Endometrial microvascular endothelial cells (primary cell): Measurements from ENCODE around the gene CHST13. TPM values are rescaled to one million over a fixed set of nuclear protein-coding genes. Genes with fewer than 3 reads are reported as not detected.
"Not testable (repeated sequence)": the region's sequence is repeated elsewhere in the genome, so short reads cannot be mapped to it uniquely, and the experiment has no call there.

Experiments used
- in situ Hi-C: cut with HindIII; loops from 2 replicates; pipeline ENCODE4 v1.10.0; 2017; ENCODE audit warnings: low sequenced_read_pairs, low pct_unique_long_range_greater_than_20kb; ENCODE audit errors: inconsistent ontology term
- total RNA-seq: library from RNA; depleted of rRNA; stranded (reverse); fragments of >200 nt; gene quantifications from one replicate; pipeline ENCODE4 v1.2.3, GENCODE V29; 2015; ENCODE audit errors: inconsistent ontology term

The CHST13 gene
- total RNA-seq, 1 donor from 2014 or later = not detected

GRCh38 chr3:126521122-126521891 is 2.6 kb upstream of the CHST13 start:
- in situ Hi-C loops = no loop called here

DNA sequence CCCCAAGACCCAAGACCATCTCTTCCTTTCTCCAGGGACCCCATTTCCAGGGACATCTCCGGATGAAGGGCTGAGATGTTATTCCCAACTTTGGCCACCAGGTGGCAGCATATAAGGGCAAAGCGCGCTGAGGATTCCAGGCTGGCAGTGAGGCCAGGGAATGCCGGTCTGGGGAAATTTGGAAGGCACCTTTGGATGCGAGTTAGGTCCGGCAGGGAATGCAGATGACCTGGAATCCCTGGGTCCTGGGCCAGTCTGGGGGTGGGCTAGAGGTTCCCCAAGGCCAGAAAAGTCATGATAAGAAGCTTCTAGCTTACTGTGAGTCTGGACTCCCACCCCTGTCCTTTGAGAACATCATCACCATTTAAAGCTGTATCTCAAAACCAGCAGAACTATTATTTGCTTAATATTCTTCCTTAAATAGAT is 1.6 kb upstream of the CHST13 start:
- in situ Hi-C loops = no loop called here

GRCh38 chr3:126524429-126524988 is 554 bp downstream of the CHST13 start:
- in situ Hi-C loops = no loop called here

DNA sequence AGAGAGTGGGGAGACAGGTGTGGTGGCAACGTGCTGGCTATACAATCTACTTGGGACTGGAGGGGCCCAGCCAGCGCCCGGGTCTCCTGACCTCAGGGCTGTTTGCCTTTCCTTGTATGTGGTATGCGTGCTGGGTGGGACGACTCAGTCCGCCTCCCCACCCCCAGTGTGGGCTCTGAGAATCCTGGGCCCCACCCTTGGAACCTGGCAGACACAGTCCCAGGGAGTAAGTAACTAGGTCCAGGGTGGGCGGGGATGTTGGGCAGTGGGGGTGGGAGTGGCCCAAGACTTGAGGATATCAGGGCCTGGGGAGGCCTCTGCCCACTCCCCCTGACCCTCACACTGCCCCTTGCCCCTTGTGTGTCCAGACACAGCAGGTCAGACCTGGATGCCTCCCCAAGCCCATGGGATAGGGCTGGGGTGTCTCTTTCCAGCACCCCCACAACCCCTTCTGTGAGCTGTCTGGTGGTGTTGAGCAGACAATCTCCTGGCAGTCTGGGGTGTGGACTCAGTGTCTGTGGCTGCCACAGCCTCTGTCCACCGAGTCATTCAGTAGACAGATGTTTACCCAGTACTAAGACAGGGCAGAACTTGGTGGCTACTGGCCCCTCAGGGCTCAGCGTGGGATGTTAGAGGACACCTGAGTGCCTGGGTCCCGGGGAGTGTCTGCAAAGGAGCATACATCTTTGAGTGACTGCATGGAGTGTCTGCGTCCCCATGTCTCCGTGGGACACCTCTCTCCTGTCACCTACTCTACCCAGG is 1.3 kb downstream of the CHST13 start:
- in situ Hi-C loops = no loop called here

DNA sequence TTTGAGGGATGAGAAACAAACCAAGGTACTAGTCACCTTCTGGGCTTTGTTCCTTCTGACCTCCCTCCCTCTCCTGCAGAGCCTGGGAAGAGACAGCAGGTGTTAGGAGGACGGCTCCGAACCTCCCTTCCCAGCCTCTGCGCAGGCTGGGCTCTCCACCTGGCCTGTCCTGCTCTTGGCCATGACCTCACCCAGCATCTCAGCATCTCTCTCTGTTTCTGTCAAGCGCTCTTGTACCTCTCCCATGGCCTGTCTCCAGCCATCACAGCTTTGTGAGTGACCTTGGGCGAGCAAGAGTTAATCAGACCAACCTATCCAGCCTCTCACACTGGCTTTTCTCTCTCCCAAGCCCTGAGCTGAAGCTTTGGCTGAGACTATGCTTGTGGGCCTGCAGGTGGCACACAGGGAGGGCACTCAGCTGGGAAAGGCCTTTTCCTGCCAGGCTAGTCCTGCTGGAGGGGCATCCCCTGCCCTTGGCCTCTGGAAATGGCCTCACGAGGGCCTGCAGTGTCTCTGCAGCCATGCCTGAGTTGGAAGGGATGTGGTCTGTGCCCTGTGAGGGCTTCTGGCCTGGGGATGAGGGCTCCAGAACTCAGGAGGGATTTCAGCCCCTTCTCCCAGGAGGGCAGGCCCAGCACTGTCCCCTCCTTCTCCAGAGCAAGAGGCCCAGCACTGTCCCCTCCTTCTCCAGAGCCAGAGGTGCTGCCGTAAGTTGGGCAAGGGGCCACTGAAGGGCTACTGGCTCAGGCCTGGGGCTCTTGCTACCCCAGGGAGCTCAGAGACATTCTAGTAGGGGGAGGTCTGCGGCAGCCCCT is 2.1 kb downstream of the CHST13 start:
- in situ Hi-C loops = no loop called here

DNA sequence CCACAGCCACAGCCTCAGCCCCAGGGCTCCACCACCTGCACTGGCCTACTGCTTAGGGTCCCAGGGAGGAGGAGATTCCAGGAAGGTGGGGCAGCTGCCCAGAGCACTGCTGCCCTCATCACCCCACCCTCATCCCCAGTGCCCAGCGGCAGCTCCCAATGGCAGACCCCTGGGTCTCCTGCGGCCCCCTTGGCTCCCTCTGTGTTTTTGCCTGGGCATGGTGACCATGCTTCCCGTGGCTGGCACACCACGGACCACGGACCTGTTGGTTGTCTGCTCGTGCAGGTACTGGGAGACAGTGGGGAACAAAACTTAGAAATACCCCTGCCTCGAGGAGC is 2.7 kb downstream of the CHST13 start:
- in situ Hi-C loops = no loop called here

GRCh38 chr3:126527006-126527405 is 3.1 kb downstream of the CHST13 start:
- in situ Hi-C loops = no loop called here

DNA sequence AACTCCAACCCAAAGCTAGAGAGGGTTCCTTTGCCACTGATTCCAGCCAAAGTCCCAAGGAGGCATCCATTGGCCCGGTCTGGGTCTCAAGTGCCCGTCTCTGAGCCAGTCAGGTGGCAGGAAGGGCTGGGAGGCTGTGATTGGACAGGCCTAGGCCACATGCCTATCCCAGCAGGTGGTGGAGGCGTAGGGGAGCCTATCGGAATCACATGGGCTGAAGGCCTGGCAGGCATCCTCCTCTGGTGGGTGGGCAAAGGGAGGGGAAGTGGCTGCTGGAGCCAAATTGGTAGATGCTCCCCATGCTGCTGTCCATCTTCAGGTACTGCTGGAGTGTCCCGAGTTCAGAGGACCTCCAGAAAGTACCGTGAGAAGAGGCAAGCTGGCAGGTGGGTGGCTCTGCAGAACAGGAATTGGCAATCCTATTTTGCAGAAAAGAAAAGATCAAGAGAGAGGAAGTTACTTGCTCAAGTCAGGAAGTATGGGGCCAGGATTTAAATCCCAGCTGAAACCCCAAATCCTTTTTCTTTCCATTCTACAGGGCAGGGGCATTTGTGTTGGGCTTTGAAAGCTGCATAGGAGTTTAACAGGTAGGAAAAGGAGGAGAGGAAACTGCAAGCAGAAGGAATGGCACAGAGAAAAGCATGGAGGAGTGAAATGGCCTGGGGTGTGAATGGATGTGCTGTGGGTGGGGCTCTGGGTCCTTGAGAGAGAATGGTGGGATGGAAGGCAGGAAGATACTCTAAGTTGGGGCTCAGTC is 3.7 kb downstream of the CHST13 start:
- in situ Hi-C loops = no loop called here

GRCh38 chr3:126528419-126528799 is 4.5 kb downstream of the CHST13 start:
- in situ Hi-C loops = no loop called here

DNA sequence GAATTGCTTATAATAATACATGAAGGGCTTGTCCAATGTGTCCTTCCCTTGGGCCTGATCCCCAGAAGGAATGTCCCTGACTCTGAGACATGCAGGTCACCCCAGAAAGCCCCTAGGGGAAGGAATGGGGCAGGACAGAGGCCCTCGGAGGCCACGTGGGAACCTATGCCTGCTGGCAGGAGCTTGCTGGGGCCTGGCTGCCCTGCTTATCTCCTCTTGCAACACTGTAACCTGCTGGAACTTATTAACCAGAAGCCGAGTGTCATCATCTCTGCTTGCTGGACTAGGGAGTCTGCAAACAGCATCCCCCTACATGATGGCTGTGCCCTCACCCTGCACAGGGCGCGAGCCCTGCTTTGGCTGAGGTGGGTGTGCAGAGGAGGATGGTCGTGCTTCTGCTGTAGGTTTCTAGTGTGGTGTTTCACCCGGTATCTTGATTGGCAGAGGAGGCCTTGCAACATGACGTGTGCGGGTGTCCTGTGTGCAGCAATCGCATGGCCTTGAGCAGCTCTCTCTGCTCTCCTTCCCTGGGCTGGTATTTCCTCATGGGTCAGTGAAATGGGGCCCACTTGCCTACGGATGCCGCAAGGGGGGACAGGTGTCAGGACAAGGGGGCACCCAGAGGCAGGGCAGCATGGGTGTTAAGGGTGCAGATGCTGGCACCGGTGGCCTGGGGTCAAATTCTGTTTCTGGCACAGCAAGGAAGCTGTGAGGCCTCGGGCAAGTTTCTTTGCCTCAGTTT is 5.0 kb downstream of the CHST13 start:
- in situ Hi-C loops = no loop called here

- in situ Hi-C loops = no loop called here
Observed at GRCh38 chr3:126529585-126530170, 5.7 kb downstream of the CHST13 start.

- in situ Hi-C loops = no loop called here
Observed at GRCh38 chr3:126530171-126531050, 6.5 kb downstream of the CHST13 start.

DNA sequence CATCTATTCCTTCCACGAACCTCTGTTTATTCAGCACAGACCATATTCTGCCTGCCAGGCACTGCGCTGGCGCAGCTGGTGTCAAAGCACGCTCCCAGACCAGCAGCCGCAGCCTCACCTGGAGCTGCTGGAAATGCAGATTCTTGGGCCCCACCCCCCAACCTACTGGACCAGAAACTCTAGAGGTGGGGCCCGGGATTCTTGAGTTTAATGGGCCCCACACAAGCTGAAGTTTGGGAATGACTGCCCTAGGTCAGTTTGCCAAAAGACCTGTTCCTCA is 7.0 kb downstream of the CHST13 start:
- in situ Hi-C loops = no loop called here

DNA sequence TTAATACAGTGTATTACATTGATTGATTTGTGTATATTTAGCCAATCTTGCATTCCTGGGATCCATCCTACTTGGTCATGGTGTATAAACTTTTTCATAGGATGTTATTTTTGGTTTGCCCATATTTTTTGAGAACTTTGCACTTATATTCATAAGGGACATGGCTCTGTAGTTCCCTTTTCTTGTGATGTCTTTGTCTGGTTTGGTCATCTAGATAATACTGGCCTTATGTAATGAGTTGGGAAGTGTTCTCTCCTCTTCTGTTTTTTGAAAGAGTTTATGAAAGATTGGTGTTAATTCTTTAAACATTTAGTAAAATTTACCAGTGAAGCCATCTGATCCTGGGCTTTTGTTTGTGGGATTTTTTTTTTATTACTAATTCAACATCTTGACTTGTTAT is 9.6 kb downstream of the CHST13 start:
- in situ Hi-C loops = no loop called here

GRCh38 chr3:126534716-126535115 is 10.8 kb downstream of the CHST13 start:
- in situ Hi-C loops = not testable (repeated sequence)

GRCh38 chr3:126535636-126536035 is 11.7 kb downstream of the CHST13 start:
- in situ Hi-C loops = no loop called here

DNA sequence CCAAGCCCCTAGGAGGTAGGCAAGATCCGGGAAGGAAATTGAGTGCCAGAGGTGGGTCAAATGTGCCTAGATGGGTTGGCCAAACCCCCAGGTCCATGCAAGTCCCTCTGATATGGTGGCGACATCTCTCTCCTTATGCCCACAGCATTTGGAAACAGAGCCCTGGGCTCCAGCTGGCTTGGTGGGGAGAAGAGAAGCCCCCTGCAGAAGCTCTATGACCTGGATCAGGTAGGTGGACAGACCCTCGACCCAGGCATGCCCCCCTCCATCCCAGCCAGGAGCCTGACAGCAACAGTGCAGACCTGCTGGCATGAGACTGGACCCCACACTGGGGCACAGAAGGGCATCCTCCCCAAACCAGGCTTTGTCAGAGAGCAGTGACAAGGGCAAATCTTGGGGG is 12.2 kb downstream of the CHST13 start:
- in situ Hi-C loops = no loop called here
